Neural cell (in vitro differentiated cells): ENCODE measurements around the gene ABCC8.

Experiments used
- CTCF ChIP-seq: fragments of 450-650 bp; IDR thresholded peaks from 2 replicates; pipeline ENCODE4 v1.5.1; 2014; ENCODE audit warnings: antibody characterized with exemption, mild to moderate bottlenecking, moderate library complexity; ENCODE audit not compliant: poor library complexity, severe bottlenecking
- EP300 ChIP-seq: fragments of 450-650 bp; conservative IDR thresholded peaks from 2 replicates; pipeline ENCODE4 v1.6.1; 2014; ENCODE audit warnings: antibody characterized with exemption, mild to moderate bottlenecking, moderate library complexity; ENCODE audit not compliant: poor library complexity, severe bottlenecking
- EZH2 ChIP-seq: fragments of 200-600, 300-800 bp; shearing (Covaris generic), sonication (generic); IDR thresholded peaks from 2 replicates; pipeline ENCODE4 v1.6.1; 2014; ENCODE audit warnings: antibody characterized with exemption, low read length, borderline replicate concordance, mild to moderate bottlenecking; ENCODE audit not compliant: insufficient read depth, poor library complexity, severe bottlenecking
- MXI1 ChIP-seq: fragments of 450-650 bp; conservative IDR thresholded peaks from 2 replicates; pipeline ENCODE4 v1.6.1; 2014; ENCODE audit warnings: antibody characterized with exemption, mild to moderate bottlenecking; ENCODE audit not compliant: poor library complexity, severe bottlenecking
- POLR2AphosphoS5 ChIP-seq: IDR thresholded peaks from 2 replicates; pipeline ENCODE4 v1.6.1; 2012
- RAD21 ChIP-seq: fragments of 450-650 bp; conservative IDR thresholded peaks from 2 replicates; pipeline ENCODE4 v1.6.1; 2014; ENCODE audit warnings: antibody characterized with exemption, mild to moderate bottlenecking, moderate library complexity
- SMC3 ChIP-seq: fragments of 450-650 bp; conservative IDR thresholded peaks from 2 replicates; pipeline ENCODE4 v1.6.1; 2014; ENCODE audit warnings: antibody characterized with exemption, mild to moderate bottlenecking, moderate library complexity; ENCODE audit not compliant: poor library complexity
- TAF1 ChIP-seq: IDR thresholded peaks from 2 replicates; pipeline ENCODE4 v1.6.1; 2012; ENCODE audit warnings: low read depth
- TF ChIP-seq, protein P1 (sequence below): IDR thresholded peaks from 2 replicates; pipeline ENCODE4 v1.6.1; 2012; ENCODE audit warnings: borderline replicate concordance

DNA sequence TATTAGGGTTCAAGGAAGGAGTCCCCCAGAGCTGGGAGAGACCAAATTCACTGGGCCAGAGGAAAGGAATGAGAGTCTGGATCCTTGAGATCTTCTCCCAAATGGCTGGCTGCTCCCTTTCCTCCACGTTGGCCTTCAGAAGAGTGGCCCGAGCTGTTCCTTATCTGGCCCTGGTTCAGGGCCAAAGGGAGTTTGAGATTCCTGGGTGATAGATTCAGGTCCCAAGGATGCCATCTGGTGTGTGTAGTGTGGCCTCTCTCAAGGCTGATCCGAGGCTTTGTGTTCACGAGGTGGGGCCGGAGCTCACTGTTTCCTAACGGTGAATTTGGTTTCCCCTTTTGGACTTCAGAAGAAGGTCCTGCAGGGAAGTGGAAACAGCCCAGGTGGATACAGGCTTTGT, 17.4 kb upstream of the ABCC8 start:
- TF ChIP-seq CTCF (no peak), EP300 (no peak), TAF1 (no peak), EZH2 (no peak), MXI1 (no peak), RAD21 (no peak), POLR2AphosphoS5 (no peak), SMC3 (no peak)
- TF ChIP-seq, protein P1, sequence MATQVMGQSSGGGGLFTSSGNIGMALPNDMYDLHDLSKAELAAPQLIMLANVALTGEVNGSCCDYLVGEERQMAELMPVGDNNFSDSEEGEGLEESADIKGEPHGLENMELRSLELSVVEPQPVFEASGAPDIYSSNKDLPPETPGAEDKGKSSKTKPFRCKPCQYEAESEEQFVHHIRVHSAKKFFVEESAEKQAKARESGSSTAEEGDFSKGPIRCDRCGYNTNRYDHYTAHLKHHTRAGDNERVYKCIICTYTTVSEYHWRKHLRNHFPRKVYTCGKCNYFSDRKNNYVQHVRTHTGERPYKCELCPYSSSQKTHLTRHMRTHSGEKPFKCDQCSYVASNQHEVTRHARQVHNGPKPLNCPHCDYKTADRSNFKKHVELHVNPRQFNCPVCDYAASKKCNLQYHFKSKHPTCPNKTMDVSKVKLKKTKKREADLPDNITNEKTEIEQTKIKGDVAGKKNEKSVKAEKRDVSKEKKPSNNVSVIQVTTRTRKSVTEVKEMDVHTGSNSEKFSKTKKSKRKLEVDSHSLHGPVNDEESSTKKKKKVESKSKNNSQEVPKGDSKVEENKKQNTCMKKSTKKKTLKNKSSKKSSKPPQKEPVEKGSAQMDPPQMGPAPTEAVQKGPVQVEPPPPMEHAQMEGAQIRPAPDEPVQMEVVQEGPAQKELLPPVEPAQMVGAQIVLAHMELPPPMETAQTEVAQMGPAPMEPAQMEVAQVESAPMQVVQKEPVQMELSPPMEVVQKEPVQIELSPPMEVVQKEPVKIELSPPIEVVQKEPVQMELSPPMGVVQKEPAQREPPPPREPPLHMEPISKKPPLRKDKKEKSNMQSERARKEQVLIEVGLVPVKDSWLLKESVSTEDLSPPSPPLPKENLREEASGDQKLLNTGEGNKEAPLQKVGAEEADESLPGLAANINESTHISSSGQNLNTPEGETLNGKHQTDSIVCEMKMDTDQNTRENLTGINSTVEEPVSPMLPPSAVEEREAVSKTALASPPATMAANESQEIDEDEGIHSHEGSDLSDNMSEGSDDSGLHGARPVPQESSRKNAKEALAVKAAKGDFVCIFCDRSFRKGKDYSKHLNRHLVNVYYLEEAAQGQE: no peak
